Fibroblast of skin of scalp (primary cell): ENCODE results near the gene MATN1.

ENCODE experiments used
- DNase-seq: peaks from one replicate; pipeline ENCODE4 v3.0.0-alpha.2; 2013

MATN1 gene

GRCh38 chr1:30758121-30758688 is 34.8 kb upstream of the MATN1 start:
- no peak for DNase-seq

- DNase-seq = no peak
Measured at GRCh38 chr1:30757352-30758120, 34.2 kb upstream of the MATN1 start, which contains the start of gene LAPTM5. Gene LAPTM5 (minus strand): TSS chr1:30757774. CDS start chr1:30757745, 29 bp downstream.

- DNase-seq = peak; percentile 83
Measured at GRCh38 chr1:30756545-30757351, 33.4 kb upstream of the MATN1 start.

GRCh38 chr1:30756206-30756544 is 32.8 kb upstream of the MATN1 start:
- DNase-seq = no peak

- no peak for DNase-seq
Measured at GRCh38 chr1:30755746-30756145, 32.4 kb upstream of the MATN1 start.

- no peak for DNase-seq
Measured at GRCh38 chr1:30755334-30755733, 31.9 kb upstream of the MATN1 start.

- no peak for DNase-seq
Measured at GRCh38 chr1:30754684-30755171, 31.3 kb upstream of the MATN1 start.

- no peak for DNase-seq
Measured at GRCh38 chr1:30753660-30754123, 30.3 kb upstream of the MATN1 start.

- DNase-seq = no peak
Measured at GRCh38 chr1:30753118-30753517, 29.7 kb upstream of the MATN1 start.

- no peak for DNase-seq
Measured at GRCh38 chr1:30752651-30752908, 29.2 kb upstream of the MATN1 start.

GRCh38 chr1:30751830-30752650 is 28.7 kb upstream of the MATN1 start:
- DNase-seq = no peak

- DNase-seq = no peak
Measured at GRCh38 chr1:30750731-30751291, 27.4 kb upstream of the MATN1 start.

GRCh38 chr1:30749691-30750583 is 26.6 kb upstream of the MATN1 start:
- no peak for DNase-seq

GRCh38 chr1:30748699-30749401 is 25.5 kb upstream of the MATN1 start:
- no peak for DNase-seq

GRCh38 chr1:30748098-30748698 is 24.8 kb upstream of the MATN1 start:
- peak; percentile 12 for DNase-seq

GRCh38 chr1:30747033-30748008 is 23.9 kb upstream of the MATN1 start:
- no peak for DNase-seq

GRCh38 chr1:30746212-30747032 is 23.0 kb upstream of the MATN1 start:
- no peak for DNase-seq

GRCh38 chr1:30745834-30746208 is 22.4 kb upstream of the MATN1 start:
- DNase-seq = no peak
